Panc1 (cell line): Measurements from ENCODE around the gene TMC7. TPM values are rescaled to one million over a fixed set of nuclear protein-coding genes. Genes with fewer than 3 reads are reported as not detected.

Experiments
- ATAC-seq: fragments of 200-7000 bp; cut with Tn5 transposase; 2 replicates; pipeline ENCODE4 v1.9.1; 2020; ENCODE audit warnings: mild to moderate bottlenecking, moderate library complexity
- BruUV-seq: library from RNA; stranded (reverse); fragments of 400-500 nt; replicated peaks from 2 replicates; lab custom pipeline; 2021; lab: Mats Ljungman, UMichigan
- CTCF ChIA-PET: fragments of 300-600 bp; sonication (Branson Sonifier 250); formaldehyde crosslinking; loops from one replicate; lab custom pipeline; 2022; ENCODE audit warnings: antibody characterized with exemption; lab: Charles Lee
- POLR2A ChIA-PET: fragments of 300-600 bp; sonication (Branson Sonifier 250); formaldehyde crosslinking; loops from one replicate; lab custom pipeline; 2022; ENCODE audit warnings: antibody characterized with exemption; lab: Charles Lee
- DNase-seq: peaks from one replicate; pipeline ENCODE4 v3.0.0-alpha.2; 2010; ENCODE audit warnings: low read depth, low spot score
- H3K27ac ChIP-seq: 2 replicates; pipeline ENCODE4 v1.5.1; 2011; ENCODE audit warnings: mild to moderate bottlenecking, low read length, inconsistent platforms
- H3K27me3 ChIP-seq: fragments of 200-500 bp; sonication (Bioruptor generic); 2 replicates; pipeline ENCODE4 v1.6.0; 2014; ENCODE audit warnings: low read length, inconsistent platforms; ENCODE audit not compliant: control insufficient read depth, insufficient read depth
- H3K36me3 ChIP-seq: fragments of 200-500 bp; sonication (Bioruptor generic); 2 replicates; pipeline ENCODE4 v1.5.1; 2014; ENCODE audit warnings: inconsistent platforms, mild to moderate bottlenecking, low read length, moderate library complexity; ENCODE audit not compliant: control insufficient read depth, insufficient read depth
- H3K4me1 ChIP-seq: 2 replicates; pipeline ENCODE4 v1.5.1; 2011; ENCODE audit warnings: inconsistent platforms, mild to moderate bottlenecking, low read length, moderate library complexity; ENCODE audit not compliant: control insufficient read depth, insufficient read depth
- H3K4me3 ChIP-seq, 2 experiments: 2 replicates each; pipeline ENCODE4 v1.5.1; 2011 to 2012; ENCODE audit warnings: low read depth in 2 of 2, low read length in 2 of 2, mild to moderate bottlenecking in 2 of 2, inconsistent platforms in 1 of 2, moderate library complexity in 1 of 2
- H3K9me3 ChIP-seq: fragments of 200-500 bp; sonication (Bioruptor generic); 2 replicates; pipeline ENCODE4 v1.5.1; 2014; ENCODE audit warnings: low read depth, mild to moderate bottlenecking, inconsistent platforms, low read length, moderate library complexity; ENCODE audit not compliant: control insufficient read depth, insufficient read depth
- POLR2AphosphoS5 ChIP-seq: IDR thresholded peaks from 2 replicates; pipeline ENCODE4 v1.6.1; 2012; ENCODE audit warnings: mild to moderate bottlenecking, low read depth, low read length, moderate library complexity
- SIN3A ChIP-seq: IDR thresholded peaks from 2 replicates; pipeline ENCODE4 v1.6.1; 2012; ENCODE audit warnings: low read depth, mild to moderate bottlenecking, low read length, moderate library complexity, borderline replicate concordance; ENCODE audit not compliant: insufficient read depth
- TCF7L2 ChIP-seq: IDR thresholded peaks from 2 replicates; pipeline ENCODE4 v1.6.1; 2011; ENCODE audit warnings: mild to moderate bottlenecking, low read depth, low read length, inconsistent platforms
- in situ Hi-C: cut with HindIII; loops from 2 replicates; pipeline ENCODE4 v1.10.0; 2016; ENCODE audit warnings: low sequenced_read_pairs, low pct_unique_long_range_greater_than_20kb
- intact Hi-C: fragments of 100-400 bp; cut with micrococcal nuclease; formaldehyde crosslinking; loops from one replicate; pipeline ENCODE4 v1.10.0; 2022; ENCODE audit not compliant: unreplicated experiment
- total RNA-seq: library from RNA; stranded (reverse); gene quantifications from one replicate; pipeline ENCODE4 v1.2.1, GENCODE V29; 2021; ENCODE audit not compliant: unreplicated experiment
- TF ChIP-seq, protein P1 (sequence below): fragments of 450-650 bp; IDR thresholded peaks from 2 replicates; pipeline ENCODE4 v1.5.1; 2017; ENCODE audit warnings: mild to moderate bottlenecking
- TF ChIP-seq, protein P2 (sequence below), 2 experiments: IDR thresholded peaks; 2 replicates each; pipeline ENCODE4 v1.6.1; 2011 to 2012; ENCODE audit warnings: low read depth in 2 of 2, control low read depth in 1 of 2, low read length in 1 of 2, mild to moderate bottlenecking in 1 of 2, moderate library complexity in 1 of 2; ENCODE audit not compliant: insufficient read depth in 1 of 2

Gene TMC7
- total RNA-seq, 1 experiment from 2014 or later, result 5.1 TPM

DNA sequence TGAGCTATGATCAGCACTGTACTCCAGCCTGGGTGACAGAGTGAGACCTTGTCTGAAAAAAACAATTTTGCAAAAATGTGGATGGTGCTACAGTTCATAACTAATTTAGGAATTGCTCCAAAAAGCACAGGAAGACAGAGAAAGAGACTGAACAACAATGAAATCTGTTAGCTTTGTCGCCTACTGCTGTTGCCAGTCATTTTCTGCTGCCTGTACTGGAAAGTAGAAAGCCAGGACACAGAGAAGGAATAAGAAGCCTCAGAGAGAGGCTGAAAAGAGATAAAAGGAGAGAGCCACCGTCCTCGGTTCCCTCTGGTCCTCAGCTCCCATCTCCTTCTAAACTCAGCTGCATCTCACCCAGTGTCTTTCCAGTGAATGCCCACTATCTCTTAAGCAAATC, 8.6 kb upstream of the TMC7 start:
- Histone ChIP-seq H3K9me3 (no peaks in the 10 kb centered on the region), H3K27me3 (no peaks in the 10 kb centered on the region), H3K4me1 (no peaks in the 10 kb centered on the region), H3K36me3 (no peaks in the 10 kb centered on the region), H3K4me3 (no peak overlapping the region), H3K27ac (no peak overlapping the region)
- TF ChIP-seq SIN3A, result no peak
- TF ChIP-seq, protein P1, sequence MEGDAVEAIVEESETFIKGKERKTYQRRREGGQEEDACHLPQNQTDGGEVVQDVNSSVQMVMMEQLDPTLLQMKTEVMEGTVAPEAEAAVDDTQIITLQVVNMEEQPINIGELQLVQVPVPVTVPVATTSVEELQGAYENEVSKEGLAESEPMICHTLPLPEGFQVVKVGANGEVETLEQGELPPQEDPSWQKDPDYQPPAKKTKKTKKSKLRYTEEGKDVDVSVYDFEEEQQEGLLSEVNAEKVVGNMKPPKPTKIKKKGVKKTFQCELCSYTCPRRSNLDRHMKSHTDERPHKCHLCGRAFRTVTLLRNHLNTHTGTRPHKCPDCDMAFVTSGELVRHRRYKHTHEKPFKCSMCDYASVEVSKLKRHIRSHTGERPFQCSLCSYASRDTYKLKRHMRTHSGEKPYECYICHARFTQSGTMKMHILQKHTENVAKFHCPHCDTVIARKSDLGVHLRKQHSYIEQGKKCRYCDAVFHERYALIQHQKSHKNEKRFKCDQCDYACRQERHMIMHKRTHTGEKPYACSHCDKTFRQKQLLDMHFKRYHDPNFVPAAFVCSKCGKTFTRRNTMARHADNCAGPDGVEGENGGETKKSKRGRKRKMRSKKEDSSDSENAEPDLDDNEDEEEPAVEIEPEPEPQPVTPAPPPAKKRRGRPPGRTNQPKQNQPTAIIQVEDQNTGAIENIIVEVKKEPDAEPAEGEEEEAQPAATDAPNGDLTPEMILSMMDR, result 0 out of 2 replicates have a peak, but pooled peaks have one; percentile 5
- in situ Hi-C loops (loop anchor here (10.0 kb wide), 1 partner anchor 140 kb away; no protein-coding TSS in a partner anchor), intact Hi-C loops (no loop called here)
- ChIA-PET CTCF (interaction anchor here (1.2 kb wide), 1 partner anchor 8 kb away, joined by 3 read pairs; the partner anchor contains the start of gene TMC7), POLR2A (no interaction called here)
- no TSS peak for BruUV-seq
- ATAC-seq (no peak), DNase-seq (no peak)

GRCh38 chr16:18979936-18980335, 3.8 kb upstream of the TMC7 start:
- no peaks in the 10 kb centered on the region for H3K27me3 ChIP-seq
- H3K36me3 ChIP-seq, result no peaks in the 10 kb centered on the region
- DNase-seq, result no peak
- intact Hi-C loops (loop anchor here (10.0 kb wide), 1 partner anchor 395 kb away; no protein-coding TSS in a partner anchor), in situ Hi-C loops (loop anchor here (10.0 kb wide), 1 partner anchor 145 kb away; no protein-coding TSS in a partner anchor)
- no TSS peak for BruUV-seq
- H3K9me3 ChIP-seq, result no peaks in the 10 kb centered on the region
- TF ChIP-seq POLR2AphosphoS5 (no peak), SIN3A (no peak), TCF7L2 (no peak)
- TF ChIP-seq, protein P1, result no peak
- TF ChIP-seq, protein P2, sequence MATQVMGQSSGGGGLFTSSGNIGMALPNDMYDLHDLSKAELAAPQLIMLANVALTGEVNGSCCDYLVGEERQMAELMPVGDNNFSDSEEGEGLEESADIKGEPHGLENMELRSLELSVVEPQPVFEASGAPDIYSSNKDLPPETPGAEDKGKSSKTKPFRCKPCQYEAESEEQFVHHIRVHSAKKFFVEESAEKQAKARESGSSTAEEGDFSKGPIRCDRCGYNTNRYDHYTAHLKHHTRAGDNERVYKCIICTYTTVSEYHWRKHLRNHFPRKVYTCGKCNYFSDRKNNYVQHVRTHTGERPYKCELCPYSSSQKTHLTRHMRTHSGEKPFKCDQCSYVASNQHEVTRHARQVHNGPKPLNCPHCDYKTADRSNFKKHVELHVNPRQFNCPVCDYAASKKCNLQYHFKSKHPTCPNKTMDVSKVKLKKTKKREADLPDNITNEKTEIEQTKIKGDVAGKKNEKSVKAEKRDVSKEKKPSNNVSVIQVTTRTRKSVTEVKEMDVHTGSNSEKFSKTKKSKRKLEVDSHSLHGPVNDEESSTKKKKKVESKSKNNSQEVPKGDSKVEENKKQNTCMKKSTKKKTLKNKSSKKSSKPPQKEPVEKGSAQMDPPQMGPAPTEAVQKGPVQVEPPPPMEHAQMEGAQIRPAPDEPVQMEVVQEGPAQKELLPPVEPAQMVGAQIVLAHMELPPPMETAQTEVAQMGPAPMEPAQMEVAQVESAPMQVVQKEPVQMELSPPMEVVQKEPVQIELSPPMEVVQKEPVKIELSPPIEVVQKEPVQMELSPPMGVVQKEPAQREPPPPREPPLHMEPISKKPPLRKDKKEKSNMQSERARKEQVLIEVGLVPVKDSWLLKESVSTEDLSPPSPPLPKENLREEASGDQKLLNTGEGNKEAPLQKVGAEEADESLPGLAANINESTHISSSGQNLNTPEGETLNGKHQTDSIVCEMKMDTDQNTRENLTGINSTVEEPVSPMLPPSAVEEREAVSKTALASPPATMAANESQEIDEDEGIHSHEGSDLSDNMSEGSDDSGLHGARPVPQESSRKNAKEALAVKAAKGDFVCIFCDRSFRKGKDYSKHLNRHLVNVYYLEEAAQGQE (IDR thresholded peaks at IDR 0.05; ENCODE audit: insufficient read depth in 1 of 2, low read depth in 2 of 2, low read length in 1 of 2), result no peak
- peaks cover 4% of the 10 kb centered on the region; the same call in 1 of the 2 replicates for H3K4me1 ChIP-seq
- H3K27ac ChIP-seq, result no peak overlapping the region
- H3K4me3 ChIP-seq, result no peak overlapping the region
- ATAC-seq, result no peak
- ChIA-PET CTCF (no interaction called here), POLR2A (interaction anchor here (0.7 kb wide), 1 partner anchor 24 kb away, joined by 5 read pairs; no protein-coding TSS in a partner anchor)
